GM21717 (cell line): Measurements from ENCODE around the gene MYO16.

Experiments
- ATAC-seq: cut with Tn5 transposase; IDR thresholded peaks from one replicate; pipeline ENCODE4 v1.9.1; 2021; ENCODE audit warnings: mild to moderate bottlenecking, moderate library complexity; ENCODE audit not compliant: unreplicated experiment

Gene MYO16

DNA sequence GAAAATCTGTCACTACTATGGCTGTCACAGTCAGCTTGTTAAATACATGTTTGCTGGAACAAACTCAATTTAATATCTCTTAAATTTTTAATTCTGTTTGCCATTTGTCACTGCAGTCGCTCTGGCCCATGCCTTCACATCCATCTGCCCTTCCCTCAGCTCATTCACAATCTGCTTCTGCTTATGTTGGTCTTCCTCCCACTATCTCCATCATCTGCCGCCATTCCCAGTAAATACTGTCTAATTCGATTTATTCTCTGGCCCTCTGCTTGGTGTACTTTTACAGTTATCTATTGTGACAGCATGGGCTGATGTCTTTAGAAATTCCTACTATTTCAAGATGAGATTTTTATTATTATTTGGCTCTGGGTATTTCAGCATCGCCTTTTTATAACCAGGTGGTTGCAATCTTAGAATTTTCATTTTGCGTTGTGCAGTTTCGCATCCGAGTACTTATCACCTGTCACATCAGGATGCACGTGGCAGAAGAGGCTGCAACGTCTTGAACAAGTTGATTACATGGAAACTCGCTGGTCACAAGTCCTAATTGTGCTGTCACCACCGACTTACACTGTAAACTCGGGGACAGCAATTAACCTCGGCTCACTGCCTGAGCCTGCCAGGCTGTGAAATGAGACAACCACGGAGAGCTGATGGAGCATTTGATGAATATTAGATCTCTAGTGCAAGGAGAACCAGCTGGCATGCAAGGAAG is 158.4 kb downstream of the MYO16 start:
- no peak for ATAC-seq

DNA sequence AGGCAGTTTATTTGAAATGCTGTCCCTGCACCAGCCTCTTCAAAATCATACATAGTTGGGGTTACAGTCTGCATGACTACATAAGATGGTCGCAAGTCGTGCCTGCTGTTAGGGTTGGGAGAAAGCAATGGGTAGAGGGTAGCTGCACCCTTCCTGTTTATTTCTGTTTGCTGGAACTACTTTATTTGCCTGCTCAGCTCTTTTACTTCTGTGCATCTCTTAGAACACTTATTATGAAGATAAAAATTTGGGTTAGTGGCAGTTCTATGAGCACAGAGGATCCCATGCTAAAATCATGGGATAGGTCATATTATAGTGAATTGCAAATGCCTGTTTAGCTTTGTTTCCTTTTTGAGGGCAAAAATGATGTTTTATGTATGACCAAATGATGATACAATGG is 160.1 kb downstream of the MYO16 start:
- no peak for ATAC-seq

DNA sequence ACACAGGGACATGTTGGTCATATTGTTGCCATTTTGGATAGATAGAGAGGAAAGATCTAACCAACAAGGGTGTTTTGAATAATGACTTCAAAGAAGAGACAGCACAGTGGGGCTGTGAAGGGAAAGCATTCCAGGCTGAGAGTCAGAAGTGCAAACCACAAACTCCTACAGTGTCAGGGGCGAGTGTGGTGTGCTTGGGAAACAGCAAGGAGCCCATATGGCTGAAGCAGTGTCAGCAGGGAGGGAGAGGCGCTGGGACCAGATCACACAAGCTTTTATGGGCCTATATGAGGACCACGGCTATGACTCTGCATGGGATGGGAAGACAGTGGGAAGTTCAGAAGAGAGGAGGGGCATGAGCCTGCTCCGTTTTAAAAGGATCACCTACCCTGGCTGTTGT is 166.4 kb downstream of the MYO16 start:
- ATAC-seq, result no peak

DNA sequence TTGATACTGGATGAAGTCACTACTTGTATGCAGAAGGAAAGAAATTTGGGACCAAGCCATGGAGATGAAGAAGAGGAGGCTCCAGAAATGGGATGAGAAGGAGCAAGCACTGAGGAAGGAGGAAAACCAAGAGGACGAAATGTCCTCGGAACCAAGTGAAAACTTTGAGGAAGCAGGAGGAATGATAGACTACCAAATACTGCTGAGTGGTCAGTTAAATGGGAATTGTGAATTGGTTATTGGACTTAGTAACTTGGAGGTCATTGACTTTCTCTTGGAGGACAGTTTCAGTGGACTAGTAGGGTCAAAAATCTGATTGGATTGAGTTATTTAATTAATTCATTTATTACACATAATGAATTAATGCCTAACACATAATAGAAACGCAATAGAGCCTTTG is 167.9 kb downstream of the MYO16 start:
- ATAC-seq, result no peak

- ATAC-seq, result no peak
Measured at GRCh38 chr13:108807841-108808240, 178.4 kb downstream of the MYO16 start.

GRCh38 chr13:108812165-108812564 is 182.8 kb downstream of the MYO16 start:
- ATAC-seq, result no peak

DNA sequence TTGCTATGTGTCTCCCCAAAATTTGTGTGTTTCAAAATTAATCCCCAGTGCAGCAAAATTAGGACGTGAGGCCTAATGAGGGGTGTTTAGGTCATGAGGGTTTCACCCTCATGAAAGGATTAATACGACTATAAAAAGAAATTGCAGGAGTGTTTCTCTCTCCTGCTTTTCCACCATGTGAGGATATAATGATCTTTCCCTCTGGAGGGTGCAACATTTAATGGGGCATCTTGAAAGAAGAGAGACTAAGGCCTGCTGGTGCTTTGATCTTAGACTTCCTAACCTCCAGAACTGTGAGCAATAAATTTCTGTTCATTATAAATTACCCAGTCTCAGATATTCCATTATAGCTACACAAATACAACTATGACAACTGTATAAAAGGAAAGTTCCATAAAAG is 183.2 kb downstream of the MYO16 start:
- no peak for ATAC-seq

- no peak for ATAC-seq
Measured at GRCh38 chr13:108813587-108814170, 184.3 kb downstream of the MYO16 start.

DNA sequence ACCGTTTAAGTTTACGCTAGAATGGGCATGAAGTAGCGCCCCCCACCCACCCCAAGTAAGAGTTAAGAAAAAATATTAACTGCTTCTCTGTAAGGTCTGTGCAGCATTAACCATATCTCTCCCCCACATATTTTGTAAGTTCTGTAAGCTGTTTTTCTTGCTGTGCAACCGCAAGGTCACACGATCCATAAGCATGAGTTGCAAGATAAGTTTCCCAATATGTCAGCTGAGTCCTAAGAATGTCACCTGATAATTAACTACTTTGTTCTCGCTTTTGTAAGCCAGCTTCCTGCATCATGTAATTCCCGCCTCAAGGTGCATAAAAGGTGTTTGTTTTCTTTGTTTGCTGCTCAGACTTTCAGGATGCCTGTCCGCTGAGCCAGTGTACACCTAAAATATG is 187.0 kb downstream of the MYO16 start:
- no peak for ATAC-seq

DNA sequence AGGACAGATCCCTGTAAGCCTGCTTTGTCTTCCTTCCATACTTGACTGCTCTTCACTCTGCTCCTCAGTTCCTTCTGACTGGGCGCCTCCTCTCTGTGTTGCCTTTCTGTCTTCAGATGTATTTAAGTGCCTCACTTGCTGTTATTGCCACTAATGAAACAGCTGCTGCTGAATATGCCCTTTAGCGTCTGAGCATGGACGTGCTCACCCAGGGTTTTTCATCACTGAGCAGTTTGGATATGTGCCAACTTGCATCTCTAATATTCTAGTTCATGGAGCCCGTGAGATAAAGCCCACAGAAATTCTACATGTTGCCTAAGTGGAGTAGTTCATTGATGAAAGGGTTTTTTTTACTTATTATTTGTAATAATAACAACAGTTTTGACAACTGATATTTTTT is 198.2 kb downstream of the MYO16 start:
- no peak for ATAC-seq

GRCh38 chr13:108828086-108828815 is 198.8 kb downstream of the MYO16 start:
- ATAC-seq, result no peak

DNA sequence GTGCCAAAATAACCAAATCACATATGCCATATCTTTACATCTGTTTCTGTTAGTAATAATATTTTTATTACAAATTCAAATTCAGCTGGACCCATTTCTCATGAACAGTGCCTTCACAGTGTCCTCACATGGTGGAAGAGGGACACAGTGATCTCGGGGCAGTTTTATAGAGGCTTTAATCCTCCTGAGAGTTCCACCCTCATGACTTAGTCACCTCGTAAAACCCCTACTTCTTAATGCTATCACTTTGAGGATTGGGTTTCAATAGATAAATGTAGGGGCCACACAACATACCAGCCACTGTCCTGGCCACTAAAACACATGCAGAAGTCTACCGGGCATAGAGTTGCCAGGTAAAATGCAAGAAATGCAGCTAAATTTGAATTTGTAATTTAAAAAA is 201.5 kb downstream of the MYO16 start:
- no peak for ATAC-seq

DNA sequence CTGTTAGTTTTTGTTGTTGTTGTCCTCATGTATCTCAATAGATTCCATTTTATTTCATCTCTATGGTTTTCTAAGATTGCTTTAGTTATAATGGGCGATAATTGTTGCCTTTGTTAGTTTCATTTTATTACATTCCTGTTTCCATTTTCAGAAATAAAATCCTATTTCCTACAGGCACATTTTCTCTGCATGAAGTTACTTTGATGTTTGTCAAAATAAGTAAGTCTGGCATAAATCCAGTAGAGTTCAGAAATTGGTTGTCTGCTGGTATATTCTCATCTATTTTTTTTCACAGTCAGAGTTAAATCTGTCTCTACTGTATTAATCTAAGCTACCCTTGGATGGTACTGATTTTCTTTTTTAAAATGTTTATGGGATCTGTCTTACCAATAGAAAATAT is 204.1 kb downstream of the MYO16 start:
- ATAC-seq, result no peak

DNA sequence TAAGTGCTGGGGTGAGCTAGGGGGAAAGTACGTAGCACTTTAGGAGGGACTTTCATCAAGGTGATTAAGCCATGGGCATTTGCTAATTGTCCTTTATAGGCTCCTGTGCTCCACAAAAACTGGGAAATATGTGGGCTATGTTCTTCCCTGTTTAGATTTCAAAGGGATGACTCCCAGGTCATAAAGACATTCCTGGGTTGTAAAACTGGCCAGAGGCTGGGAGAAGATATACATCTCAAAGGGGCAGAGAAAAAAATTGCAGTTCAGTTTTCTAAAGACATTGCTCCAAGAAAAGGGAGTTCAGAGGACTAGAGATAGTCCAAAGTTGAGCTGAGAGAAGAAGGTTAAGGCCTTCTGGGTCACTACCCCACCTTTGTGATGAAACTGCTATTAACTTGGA is 204.8 kb downstream of the MYO16 start:
- ATAC-seq, result no peak

GRCh38 chr13:108835083-108835482 is 205.7 kb downstream of the MYO16 start:
- ATAC-seq, result no peak

GRCh38 chr13:108850691-108851090 is 221.3 kb downstream of the MYO16 start:
- ATAC-seq, result no peak

DNA sequence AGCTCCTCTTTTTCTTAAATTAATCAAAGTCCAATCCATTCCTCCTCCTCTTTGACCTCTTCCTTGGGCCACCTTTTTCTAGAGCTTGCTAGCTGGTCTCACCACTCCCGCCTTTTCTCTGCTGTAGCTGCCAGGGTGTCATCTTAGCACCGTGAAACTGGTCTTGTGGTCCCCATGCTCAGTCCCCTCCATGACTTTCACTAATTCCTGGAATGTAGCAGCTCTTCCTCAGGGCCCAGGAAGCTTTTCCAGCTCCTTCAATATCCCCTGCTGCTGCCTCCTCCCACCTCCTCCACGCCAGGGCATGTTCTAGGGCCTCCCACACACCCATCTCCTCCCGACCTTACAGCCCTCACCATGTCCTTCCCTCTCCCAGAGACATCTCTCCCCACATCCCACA is 222.2 kb downstream of the MYO16 start:
- ATAC-seq, result no peak

GRCh38 chr13:108853031-108853430 is 223.6 kb downstream of the MYO16 start:
- no peak for ATAC-seq

DNA sequence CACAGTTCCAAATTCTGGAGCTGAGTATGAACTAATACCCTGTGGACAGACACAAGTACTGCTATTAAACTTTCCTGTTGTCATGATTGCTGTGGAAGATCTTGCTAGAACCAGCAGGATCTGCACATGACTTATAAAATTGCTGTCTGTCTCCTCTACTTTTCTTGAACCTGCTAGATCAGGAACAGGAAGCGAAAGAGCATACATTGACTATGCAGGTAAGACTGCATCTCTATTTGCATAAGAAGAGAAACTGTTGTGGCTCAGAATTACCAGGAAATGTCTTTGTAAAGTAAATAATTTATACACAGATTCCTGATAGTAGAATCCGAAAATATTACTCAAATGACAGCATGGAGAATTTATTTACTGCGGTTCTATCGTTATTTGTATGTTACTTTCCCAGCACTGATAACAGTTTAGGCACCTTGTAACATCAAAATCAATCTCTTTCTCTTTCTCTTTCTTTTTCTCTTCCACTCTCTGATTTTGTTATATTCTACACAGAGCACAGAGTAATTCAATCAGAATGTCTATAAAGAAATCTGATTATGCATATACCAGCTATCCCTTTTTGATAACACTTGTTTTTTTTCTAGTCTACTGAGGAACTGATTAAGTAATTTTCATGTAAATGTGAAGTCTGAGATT is 226.5 kb downstream of the MYO16 start:
- ATAC-seq, result peak; percentile 93

GRCh38 chr13:108858676-108859075 is 229.3 kb downstream of the MYO16 start:
- ATAC-seq, result no peak

DNA sequence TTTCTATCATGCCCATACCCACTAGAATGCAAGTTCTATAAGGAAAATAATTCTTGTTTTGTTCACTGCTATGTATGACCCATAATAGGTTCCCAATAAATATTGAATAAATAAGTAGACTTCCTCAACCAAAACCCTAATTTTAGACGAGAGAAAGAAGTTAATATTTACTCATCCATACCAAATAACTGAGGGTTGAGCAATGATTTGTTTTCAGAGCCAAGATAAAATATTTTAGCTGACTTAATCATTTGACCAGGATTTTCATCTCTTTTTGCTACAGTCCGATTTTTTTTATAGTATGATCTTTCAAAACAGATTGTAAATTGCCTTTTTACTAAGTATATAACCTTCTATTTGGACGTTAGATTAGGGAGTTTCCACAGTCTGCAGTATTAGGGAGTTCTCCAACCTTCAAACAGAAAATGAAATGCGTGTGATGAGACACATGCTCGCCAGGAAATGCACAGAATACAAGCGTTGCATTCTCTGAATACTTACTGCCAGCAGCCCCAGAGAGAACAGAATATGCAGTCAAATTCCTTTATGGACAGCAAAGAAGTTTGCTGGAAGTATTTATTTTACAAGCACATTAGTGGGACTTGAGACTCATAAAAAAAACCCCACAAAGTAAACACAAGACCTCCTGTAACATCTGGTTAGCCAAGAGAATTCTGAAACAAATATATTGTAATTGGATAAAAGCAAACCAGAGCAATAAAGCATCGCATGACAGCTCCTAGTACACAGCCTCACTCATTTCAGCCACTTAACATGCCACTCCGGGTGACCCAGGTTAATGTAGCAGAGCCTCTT is 230.0 kb downstream of the MYO16 start:
- no peak for ATAC-seq
